Hepatocyte (in vitro differentiated cells): ENCODE data around the gene TSPAN9.

Experiments
- CTCF ChIP-seq: fragments of 200-600 bp; sonication (generic); IDR thresholded peaks from 2 replicates; pipeline ENCODE4 v1.5.1; 2016; ENCODE audit warnings: antibody characterized with exemption, mild to moderate bottlenecking; ENCODE audit not compliant: poor library complexity
- EZH2 ChIP-seq: fragments of 200-600 bp; sonication (generic); IDR thresholded peaks from 2 replicates; pipeline ENCODE4 v1.6.1; 2016; ENCODE audit warnings: antibody characterized with exemption, mild to moderate bottlenecking, borderline replicate concordance
- EZH2phosphoT487 ChIP-seq: fragments of 200-600 bp; sonication (generic); IDR thresholded peaks from one replicate; pipeline ENCODE4 v1.6.1; 2018; ENCODE audit warnings: antibody characterized with exemption, mild to moderate bottlenecking, low read depth, moderate library complexity; ENCODE audit not compliant: unreplicated experiment, severe bottlenecking

GRCh38 chr12:3228552-3228951, 151.4 kb downstream of the TSPAN9 start:
- TF ChIP-seq EZH2, result no peak
- TF ChIP-seq CTCF, result no peak
- no peak for TF ChIP-seq EZH2phosphoT487
